ENCODE measurements around the gene EPB41.
A peak's percentile ranks its signal among the peaks of the same experiment; 100 is the strongest.
"Not testable (repeated sequence)": the region's sequence is repeated elsewhere in the genome, so short reads cannot be mapped to it uniquely, and the experiment has no call there.

The EPB41 gene

DNA sequence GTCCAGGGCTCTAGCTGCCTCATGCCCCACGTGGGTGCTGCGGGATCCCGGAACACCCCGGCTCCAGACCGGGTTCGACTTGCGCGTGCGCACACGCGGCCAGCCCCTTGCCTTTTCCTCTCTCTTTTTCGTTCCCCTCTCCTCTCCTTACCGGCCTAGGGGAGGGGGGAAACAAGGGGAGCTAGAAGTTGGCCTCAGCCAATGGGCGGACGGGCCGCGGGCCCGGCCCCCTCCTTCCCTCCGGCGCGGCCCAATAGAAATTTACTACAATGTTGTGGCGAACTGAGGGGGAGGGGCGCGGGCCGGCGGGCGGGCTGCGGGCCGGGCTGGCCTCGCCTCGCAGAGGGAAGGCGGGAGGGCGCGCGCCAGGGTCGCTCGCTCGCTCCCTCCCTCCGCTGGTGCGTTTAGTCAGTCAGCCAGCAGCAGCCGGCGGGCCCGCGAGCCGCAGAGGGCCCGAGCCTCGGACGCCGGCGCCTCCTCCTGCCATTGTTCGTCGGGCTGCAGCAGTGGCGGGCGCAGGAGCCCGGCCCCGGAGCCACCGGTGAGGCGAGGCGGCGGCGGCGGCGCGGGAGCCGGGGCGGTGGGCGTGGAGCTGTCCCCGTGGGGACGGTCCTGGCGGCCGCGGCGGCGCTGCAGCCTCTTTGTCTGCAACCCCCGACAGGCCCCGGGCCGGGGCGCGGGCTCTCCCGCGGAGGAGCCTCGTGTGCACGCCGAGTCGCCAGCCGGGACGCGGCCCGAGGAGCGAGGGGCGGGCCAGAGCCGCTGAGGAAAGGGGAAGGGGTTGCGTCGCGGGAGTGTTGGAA, at the start of gene EPB41:
Gene EPB41, plus strand, starts transcription at position 342 of the 803 bp plus-strand sequence. CDS start 72,869 bp downstream, outside the sequence.
- DNase-seq = peak; percentile 93

DNA sequence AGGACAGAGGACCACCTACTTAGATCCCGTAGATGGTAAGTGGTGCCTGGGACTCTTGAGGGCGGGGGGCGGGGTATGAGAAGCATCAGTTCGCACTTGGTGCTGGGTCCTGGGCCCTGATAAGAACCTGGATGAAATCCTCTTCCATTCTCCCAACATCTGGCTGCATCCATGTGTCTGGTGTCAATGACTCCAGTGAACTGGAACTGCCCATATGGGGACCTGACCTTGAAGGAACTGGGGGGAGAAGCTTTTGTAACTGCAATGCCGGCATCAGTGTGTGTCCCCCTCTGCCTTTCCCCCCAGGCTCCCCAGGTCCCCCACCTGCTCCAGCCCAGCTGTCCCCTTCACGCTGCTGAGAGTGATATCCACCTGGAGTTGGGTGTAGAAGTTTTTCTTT, 49.7 kb upstream of the EPB41 start:
- no peak for DNase-seq

DNA sequence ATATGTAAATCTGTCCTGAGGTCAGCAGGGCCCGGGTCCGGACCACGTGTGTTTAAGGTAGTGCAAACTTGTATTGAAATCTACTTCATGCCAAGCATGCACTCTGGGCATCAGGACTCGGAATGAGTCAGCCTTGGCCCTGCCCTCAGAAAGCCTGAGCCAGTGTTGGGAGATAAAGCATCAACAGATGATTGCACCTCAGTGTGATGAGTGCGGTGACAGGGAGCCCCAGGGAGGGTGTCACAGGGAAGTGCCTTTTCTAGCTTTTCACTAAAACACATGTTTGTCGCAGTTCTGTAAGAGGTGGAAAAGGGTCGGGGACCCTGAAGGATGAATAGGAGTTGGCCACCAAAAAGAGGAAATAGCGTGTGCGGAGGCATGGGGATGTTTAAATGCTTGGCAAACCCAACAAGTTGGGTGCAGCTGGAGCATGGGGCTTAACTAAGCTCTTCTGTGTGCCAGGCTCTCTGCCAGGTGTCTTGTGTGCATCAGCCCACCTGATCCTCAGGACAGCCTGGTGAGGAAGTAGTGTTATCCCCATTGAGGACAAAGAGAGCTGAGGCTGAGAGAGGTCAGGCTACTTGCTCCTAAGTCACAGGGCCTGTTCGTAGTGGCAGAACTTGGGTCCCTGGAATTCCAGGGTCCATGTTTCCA, 48.2 kb upstream of the EPB41 start:
- no peak for DNase-seq

DNA sequence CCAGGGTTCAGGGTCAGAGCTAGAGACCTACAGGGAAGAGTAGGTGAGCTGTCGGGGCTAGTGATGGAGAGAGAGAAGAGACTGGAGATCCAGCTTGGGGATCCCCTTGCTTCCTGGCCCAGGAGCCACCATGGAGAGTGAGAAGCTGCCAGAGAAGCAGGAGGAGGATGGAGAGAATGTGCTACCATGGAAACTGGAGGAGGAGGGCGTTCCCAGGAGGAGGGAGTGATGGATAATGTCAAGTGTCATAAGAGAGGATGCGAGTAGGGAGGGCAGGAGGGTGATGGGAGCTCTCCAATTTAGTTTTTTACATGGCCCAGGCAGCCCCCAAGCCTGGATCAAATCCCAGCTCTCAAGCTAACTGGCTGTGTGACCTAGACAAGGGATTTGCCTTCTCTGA, 46.5 kb upstream of the EPB41 start:
- no peak for DNase-seq

DNA sequence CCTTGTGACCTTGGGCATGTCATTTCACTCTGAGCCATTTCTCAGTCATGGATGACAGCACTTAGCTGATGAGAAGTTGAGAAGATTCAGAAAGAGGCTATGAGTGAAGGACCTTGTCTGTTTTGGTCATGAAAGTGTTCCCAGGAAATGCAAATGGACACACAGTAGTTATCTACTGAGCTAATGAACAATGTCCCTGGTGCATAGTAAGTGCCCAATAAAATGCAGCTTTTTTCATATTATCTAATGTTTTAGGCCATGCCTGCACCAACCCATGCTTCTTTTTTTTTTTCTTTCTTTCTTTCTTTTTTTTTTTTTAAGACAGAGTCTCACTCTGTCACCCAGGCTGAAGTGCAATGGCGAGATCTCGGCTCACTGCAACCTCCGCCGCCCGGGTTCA, 44.4 kb upstream of the EPB41 start:
- DNase-seq = no peak

DNA sequence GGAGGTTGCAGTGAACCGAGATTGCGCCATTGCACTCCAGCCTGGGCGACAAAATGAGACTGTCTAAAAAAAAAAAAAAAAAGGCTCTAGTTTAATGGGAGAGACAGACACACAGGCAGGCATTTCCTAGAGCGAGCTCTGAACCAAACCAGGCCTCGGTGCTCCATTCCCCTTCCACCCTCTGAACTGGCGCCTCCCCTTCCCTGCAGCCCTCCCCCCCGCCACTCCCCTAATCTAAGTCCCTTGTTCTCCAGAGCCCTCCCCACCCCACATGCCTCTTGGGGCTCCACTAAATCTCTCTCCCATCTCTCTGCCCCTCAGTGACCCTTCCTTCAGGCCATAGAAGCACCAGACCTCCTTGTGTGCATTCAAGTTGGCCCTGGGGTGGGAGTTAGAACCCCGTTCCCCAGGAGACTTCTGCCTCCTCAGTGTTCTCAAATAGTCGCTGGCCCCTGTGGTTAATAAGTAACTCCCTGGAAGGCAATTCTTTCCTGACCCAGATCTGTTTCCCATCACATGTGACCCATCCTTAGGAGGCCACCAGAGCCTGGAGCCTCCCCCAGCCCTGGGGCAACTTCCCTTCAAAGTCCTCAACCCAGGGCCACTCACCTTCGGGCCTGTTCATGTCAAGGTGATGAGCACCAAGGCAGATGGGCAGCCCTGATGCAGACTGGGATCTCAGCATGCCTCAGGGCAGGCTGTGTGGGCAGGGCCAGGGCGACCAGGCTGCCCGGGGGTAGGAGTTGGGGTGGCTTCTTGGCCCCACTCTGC, 42.6 kb upstream of the EPB41 start:
- no peak for DNase-seq

DNA sequence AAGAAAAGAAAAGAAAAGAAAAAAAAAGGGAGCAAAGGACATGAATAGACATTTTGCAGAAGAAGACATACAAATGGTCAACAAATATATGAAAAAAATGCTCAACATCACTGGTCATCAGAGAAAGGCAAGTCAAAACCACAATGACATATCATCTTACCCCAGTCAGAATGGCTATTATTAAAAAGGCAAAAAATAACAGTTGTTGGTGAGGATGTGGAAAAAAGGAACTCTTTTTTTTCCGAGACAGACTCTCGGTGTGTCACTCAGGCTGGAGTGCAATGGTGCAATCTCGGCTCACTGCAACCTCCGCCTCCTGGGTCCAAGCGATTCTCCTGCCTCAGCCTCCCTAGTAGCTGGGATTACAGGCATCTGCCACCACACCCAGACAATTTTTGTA, 39.2 kb upstream of the EPB41 start:
- DNase-seq = not testable (repeated sequence)

DNA sequence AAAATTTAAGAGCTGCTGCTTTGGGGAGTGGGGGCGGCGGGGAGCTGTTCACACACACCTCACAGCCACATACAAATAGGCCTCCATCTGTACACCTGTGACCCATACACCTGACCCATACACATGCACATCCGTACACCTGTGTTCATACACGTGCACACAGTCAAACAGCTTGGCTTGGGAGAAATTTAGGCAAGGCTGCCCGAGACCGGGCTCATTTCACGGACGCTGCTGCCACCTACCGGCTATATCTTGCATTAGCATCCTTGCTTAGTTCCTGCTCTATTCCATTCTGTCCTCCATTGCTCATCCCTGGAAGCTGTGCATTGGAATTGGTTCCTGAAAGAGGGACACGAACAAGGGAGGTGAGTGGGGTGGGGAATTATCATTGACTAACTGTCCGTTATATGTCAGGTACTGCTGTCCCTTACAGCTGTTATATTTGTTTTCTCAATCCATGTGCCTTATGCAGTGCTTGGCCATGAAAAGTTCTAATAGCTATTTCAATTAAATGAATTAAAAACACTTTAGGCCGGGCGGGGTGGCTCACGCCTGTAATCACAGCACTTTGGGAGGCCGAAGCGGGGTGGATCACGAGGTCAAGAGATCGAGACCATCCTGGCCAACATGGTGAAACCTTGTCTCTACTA, 37.1 kb upstream of the EPB41 start:
- peak; percentile 82 for DNase-seq

DNA sequence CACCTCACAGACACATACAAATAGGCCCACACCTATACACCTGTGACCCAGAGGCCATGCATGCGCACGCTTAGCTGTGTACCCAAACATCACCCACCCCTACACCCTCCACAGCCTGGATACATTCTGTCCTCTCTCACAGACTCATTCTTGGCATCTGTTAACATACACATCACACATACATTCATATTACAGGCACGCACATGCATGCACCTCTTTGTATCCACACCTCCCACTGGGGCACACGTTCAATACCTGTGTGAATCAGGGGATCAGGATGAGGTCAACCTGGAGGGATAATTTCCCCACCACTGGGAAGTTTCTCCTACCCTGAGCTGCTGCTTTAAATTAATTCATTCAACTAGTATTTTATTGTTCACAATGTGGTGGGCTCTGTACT, 35.6 kb upstream of the EPB41 start:
- DNase-seq = no peak

DNA sequence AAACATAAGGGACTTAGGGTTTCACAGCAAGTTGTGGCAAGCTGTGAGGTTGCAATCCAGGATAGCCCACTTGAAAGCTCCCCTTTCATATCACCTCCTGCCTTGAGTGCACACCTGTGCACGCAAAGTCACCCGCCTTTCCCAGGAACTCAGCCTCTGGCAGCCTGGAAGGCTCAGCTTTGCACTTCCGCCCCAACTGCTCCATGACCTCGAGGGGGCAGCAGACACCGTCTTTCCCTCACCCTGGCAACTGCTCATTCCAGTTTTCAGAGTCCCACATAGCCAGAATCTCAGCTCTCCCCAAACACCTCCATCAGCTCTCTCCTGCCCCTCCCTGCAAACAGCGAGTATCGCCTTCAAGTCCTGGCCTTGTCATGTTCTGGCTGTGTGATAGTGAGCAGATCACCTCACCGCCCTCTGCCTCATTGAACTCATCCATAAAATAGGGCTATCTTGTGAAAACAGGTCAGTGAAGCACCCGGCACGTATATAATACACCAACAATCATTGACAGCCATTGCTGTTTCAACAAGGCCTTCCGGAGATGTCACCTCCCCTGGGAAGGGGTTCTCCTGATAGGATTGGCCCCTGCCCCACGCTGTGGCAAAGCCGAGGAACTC, 32.2 kb upstream of the EPB41 start:
- DNase-seq = peak; percentile 87

DNA sequence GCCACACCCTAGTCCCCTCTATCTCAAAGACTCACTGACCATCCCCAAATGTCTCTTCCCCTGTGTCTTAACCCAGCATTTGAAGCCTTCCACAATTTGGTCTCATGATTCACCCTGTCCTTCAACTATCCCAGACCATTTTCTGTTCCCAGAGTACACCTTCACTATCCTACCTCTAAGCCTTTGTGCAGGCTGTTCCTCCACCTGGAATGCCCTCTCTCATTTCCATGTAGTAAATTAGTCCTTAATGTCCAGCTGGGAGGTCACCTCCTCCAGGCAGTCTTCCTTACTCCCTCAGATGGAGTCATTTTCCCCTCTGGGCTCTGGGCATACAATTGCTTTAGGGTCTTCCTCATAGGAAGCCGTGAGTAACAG, 31.1 kb upstream of the EPB41 start:
- DNase-seq = no peak

DNA sequence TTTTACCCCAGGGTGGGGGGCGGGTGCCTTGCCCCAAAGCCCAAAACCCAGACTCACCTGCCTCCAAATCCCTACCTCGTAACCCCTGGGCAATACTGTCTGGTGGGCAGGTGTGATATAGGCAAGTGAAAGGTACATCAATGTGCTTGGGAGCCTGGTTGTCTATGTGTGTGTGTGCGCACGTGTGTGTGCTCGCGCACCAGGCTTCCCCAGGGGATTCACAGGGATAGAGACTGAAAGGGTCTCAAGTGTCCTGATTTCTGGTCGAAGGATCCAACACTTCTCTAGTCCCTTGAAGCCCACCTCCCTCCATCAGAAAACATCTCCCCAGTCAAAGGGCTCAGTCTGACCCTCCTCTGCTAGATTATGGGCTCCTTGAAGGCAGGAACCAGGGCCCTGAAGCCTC, 28.9 kb upstream of the EPB41 start:
- DNase-seq = peak; percentile 8

DNA sequence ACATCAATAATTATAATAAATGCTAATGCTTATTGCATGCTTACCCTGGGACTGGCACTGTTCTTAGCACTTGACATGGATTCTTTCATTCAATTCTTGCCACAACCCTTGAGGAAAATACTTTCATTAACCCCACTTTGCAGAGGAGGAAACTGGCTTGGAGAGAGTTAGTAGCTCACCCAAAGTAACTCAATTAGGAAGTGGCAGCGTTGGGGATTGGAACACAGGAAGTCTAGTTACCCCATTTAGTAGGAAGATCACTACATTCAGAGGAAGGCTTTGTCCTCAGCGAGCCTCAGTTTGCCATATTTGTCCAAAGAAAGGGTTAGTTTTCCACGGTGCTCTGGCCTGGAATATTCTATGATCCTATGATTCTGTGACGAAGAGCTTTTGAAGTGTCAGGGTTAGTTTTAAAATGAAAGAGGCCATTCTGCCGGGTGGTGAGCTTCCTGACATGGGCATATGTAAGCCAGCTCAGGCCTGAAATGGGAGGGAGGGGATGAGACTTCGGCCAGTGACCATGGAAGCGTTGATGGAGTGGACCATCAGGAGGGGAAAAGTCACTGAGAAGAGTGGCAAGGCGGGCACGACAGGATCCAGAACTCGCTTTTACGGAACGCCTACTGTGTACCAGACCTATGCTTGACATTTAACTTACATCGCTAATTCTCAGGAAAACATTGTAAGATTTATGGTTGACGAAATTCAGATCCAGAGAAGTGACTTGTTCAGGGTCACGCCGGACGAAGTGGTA, 28.2 kb upstream of the EPB41 start:
- DNase-seq = no peak

DNA sequence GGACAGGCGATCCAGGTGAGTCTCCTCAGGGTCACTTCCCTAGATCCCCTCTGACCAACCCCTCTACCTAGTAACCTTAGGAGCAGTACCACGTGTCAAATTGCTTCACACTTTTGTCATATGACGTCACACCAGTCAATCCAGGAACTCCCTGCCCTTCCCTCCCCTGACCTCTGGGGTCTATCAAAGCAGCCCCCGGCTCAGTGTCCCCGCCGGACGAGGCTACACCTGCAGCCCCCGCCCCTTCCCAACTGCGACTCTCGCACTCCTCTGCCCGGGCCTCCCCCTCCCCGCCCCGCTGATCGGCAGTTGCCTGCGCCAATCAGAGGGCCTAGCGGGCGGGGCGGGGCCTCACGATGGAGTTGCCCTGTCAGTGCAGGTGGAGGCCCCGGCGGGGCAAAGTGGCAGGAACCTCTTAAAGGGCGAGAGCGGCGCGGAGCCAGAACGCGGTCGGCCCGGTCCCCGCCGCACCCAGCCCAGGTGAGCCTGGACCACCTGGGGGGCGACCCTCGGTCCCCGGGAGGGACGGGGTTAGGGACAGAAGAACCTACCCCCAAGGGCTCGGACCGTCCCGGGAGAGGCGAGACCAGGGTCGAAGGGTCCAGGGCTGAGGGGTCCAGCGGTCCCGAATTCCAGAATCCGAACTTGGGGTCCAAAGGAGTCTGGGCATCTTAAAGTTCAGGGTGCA, 27.5 kb upstream of the EPB41 start:
- peak; percentile 93 for DNase-seq

DNA sequence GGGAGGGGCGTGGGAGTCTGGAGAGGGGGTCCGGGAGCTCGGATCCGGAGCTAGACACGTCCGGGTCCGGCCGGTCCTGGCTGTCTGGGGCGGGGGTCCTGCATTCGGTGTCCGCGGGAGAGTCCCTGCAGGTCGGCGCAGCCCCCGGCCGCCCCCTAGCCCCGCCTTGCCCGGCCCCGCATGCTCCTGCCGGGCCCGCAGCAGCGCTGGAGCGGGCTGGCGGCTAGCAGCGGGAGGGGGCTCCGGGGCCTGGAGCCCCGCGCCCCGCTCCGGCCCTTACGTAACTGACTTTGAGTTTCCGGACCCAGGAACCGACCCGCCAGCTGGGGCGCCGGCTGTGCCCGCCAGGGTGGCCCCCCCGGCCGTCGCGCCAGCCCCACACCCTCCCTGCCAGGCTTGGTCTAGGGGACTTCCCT, 26.9 kb upstream of the EPB41 start:
- DNase-seq = peak; percentile 37

DNA sequence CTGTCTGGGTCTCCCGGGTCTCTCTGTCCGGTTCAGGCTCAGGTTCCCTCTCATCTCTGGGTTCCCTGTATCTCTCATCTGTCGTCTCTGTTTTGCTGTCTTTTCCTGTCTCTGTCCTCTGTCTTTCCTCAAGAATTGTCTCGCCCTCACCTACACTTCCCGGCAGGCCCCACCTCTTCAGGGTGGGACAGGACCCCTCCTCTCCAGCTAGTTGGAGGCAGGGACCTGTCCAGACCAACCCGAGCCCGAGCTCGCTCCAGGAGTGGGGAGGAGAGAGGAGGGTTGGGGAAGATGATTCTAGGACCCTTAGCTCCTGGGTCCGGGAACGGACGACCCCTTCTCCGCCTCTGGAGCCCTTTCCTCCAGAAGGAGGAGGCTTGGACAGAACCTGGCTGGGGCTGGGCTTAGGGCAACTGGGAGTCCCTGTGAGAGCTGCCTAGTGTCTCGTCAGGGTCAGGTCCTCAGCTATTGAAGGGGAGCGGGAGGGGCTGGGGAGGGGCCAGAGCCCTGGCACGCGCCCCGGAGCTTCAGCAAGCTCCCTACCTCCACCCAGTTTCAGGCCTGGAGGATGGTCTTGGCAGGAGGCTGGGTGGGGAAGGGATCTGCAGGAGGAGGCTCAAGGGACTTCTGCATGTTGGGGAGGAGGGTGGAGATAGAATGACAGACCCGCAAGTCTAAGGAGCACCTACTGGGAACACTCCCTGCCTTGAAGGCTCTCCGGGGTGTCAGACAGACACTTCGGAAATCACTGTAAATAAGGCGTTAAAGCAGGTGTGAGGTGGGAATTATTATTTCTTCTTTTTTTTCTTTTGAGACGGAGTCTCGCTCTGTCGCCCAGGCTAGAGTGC, 26.3 kb upstream of the EPB41 start:
- peak; percentile 7 for DNase-seq

DNA sequence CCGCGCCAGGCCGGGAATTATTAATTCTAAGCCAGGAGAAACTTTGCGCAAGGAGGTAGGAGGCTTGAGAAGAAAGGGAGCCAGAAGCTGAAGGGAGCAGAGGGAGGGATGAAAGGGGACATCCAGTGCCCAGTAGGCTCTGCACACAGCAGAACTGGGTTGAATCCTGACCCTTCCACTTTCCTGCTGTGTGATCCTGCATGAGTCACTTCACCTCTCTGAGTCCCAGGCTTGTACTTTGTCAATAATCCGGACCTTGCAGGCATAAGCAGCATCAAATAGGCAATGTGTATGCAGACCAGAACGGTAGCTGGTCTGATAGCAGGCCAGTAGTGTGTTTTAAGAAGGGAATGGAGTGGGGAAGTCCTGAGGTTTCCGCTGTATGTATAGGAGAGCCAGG, 25.5 kb upstream of the EPB41 start:
- DNase-seq = no peak

DNA sequence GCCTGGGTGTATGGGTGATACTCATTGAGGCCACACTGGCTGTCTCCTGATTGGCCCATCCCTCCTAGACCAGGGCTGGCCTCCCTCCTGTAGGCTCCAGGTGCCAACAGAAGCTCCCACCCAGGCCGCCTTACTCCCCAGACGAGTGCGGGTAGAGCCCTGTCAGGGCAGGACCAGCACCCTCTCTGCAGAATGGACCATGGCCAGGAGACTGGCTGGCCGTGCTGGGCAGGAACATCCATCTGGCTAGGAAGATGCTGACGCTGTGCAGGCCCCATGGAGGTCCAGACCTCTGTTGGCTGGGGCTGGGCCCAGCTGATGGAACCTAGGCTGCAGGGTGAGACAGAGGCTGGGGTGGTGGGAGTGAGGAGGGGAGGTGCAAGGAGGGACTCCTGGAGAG, 25.0 kb upstream of the EPB41 start:
- no peak for DNase-seq

DNA sequence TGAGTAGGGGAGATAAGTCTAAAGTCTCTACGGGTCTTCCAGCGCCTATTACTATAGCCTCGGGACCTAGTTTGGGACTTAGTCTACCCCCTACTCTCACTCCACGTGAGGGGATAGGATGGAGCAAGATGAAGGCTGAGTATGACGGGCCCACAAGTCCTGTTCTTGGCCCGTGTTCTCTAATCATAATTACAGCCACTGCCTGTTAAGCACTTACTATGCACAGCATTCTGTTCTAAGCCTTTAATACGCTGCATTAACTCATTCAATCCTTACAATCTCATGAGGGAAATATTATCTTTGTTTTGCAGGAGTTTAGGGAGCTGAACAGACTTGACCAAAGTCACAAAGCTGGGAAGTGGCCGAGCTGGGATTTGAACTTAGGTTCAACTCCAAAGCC, 23.9 kb upstream of the EPB41 start:
- no peak for DNase-seq

DNA sequence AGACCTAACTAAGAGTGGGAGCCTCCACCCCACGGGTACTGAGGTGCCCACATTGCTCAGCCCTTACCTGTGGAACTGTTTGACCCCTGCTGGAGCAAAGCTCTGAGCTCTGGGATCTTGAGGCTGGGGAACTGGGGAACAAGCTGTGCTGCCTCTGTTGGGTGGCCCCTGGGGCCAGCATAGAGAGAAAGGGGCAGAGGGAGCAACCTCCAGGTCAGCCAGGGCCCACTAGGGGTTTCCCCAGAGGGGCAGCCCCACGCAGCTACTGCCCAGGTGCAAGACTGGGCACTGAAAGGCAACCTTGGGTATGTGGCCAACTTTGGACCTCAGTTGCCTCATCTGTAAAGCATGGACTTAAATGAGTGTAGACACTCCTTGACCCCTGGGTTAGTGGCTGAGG, 23.5 kb upstream of the EPB41 start:
- no peak for DNase-seq

DNA sequence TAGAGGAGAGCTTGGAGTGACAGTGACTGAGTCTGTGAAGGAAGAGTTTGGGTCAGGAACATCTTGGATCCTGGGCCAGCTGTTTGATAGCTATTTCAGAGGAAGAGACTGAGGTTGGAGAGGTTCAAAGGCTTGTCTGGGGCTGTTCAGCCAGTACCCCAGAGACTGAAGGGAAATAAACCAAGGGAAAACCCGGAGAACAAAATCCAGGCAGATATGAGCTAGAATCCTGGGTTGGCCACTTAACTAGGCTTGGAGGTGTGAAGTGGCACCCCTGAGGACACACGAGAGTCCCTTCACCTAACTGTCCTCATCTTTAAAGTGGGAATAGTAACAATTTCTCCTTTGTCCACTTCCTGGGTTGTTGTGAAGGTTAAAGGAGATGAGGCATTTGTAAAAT, 23.1 kb upstream of the EPB41 start:
- no peak for DNase-seq
